ENCODE data around the gene LY6G6F.

DNA sequence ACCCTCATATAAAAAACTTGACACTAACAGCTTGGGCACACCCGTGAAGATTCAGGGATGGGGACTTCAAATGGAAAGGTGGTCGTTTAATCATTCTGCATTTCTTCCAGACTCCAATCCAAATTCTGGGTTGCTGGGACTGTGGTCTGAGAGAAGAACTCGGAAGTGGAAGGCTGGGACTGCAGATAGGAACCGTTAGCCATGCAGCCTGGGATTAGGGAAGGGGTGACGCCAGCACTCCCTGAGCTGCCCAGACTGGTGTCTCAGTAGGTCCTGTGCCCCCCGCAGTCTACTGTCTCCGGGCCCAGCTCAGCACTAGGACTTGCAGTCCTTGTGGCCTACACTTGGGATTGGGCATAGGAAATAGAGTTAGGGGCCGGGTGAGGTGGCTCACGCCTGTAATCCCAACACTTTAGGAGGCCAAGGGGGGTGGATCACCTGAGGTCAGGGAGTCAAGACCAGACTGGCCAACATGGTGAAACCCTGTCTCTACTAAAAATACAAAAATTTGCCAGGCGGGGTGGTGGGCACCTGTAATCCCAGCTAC is 30.2 kb downstream of the LY6G6F start:
- no peak for TF ChIP-seq ZNF274 (IDR thresholded peaks at IDR 0.05; ENCODE audit: low read depth, low read length)
- TF ChIP-seq SUZ12 (IDR thresholded peaks at IDR 0.05; ENCODE audit: extremely low read depth, insufficient read depth, insufficient read length) = no peak
- TF ChIP-seq YY1 (IDR thresholded peaks at IDR 0.05; ENCODE audit: insufficient read depth, insufficient read length) = no peak
